Epithelial cell of proximal tubule (primary cell): ENCODE data around the gene RASA3. TPM values are rescaled to one million over a fixed set of nuclear protein-coding genes. Genes with fewer than 3 reads are reported as not detected.

Source experiments
- DNase-seq: peaks from one replicate; pipeline ENCODE4 v3.0.0-alpha.2; 2011; ENCODE audit warnings: low read depth
- H3K4me3 ChIP-seq: 2 replicates; pipeline ENCODE4 v1.5.1; 2011; ENCODE audit warnings: low read depth, mild to moderate bottlenecking, low read length
- CTCF ChIP-seq: conservative IDR thresholded peaks from 2 replicates; pipeline ENCODE4 v1.5.1; 2012; ENCODE audit warnings: low read depth, mild to moderate bottlenecking, low read length
- total RNA-seq: library from RNA; depleted of rRNA; stranded (reverse); fragments of >200 nt; gene quantifications from 2 replicates; pipeline ENCODE4 v1.2.3, GENCODE V29; 2015

The RASA3 gene
- total RNA-seq, 1 donor from 2014 or later, result 25.7 TPM

GRCh38 chr13:114088234-114088633, 44.2 kb downstream of the RASA3 start:
- no peak for DNase-seq
- H3K4me3 ChIP-seq, result no peak overlapping the region
- no peak for TF ChIP-seq CTCF

GRCh38 chr13:114087430-114087829, 45.0 kb downstream of the RASA3 start:
- no peak for TF ChIP-seq CTCF
- DNase-seq, result no peak

DNA sequence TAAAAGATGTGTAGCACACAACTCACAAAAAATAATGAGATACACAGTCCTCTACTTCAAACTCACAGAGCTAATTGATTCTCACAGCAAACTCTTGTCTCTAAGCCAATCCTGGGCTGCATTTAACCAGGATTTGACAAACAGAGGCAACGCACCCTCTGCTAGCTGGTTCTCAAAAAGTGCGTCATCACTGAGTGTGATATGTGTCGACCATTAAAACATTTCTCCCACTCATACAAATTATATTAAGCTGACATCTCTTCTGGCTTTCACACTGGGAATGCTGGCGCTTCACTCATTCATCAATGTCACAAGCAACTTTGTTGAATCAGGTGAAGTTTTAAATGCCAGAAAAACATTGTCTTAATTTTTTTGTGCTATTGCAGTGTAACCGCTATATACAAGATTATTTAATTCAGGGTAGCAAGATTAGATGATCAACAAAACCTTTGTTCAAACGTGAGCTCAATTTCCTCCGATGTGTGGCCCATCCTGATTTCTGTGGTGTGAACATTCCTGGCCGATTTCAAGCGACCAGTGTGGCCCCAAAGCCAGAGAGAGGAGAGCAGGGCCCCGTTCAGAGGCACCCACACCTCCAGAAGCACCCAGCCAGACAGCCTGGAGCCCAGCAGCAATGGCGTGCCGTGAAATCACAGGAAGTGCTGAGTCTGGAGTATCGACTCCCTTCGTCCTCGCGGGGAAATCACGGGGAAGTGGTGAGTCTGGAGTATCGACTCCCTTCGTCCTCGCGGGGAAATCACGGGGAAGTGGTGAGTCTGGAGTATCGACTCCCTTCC, 49.4 kb downstream of the RASA3 start:
- DNase-seq, result no peak
- TF ChIP-seq CTCF, result no peak
- H3K4me3 ChIP-seq, result no peak overlapping the region

More at GRCh38 chr13:114087430-114087829, 45.0 kb downstream of the RASA3 start:
- H3K4me3 ChIP-seq, result no peak overlapping the region

GRCh38 chr13:114081761-114082681, 50.4 kb downstream of the RASA3 start:
- no peak for DNase-seq
- no peak overlapping the region for H3K4me3 ChIP-seq
- no peak for TF ChIP-seq CTCF

DNA sequence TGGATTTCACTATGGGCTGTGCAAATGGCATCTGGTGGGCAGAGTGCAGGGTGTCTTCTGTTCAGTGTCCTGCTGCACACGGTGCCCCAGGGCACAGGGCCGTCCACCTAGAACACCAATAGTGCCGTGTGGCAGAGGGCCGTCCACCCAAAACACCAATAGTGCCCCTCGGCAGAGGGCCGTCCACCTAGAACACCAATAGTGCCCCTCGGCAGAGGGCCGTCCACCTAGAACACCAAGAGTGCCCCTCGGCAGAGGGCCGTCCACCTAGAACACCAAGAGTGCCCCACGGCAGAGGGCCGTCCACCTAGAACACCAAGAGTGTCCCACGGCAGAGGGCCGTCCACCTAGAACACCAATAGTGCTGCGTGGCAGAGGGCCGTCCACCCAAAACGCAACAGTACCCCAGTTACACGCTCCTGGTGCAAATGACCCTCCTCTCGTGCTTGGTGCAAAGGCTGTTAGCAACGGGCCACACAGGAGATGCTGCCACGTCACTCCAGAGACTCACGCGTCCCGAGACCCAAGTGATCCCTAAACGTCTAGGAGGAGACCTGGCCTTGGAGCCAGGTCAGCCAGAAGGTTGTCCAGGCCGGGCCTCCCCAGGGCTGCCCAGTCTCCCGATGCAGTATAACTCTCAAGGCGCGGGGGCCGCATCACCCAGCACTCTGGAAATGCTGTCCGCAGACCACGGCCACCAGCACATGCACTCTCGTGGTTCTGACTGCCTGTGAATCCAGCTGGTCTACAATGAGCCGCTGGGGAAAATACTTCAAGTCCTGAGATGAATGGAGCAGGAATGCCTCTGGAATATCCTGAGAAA, 51.5 kb downstream of the RASA3 start:
- no peak for DNase-seq
- no peak overlapping the region for H3K4me3 ChIP-seq
- no peak for TF ChIP-seq CTCF

- H3K4me3 ChIP-seq, result no peak overlapping the region
- no peak for TF ChIP-seq CTCF
- no peak for DNase-seq
Measured at GRCh38 chr13:114079601-114080536, 52.6 kb downstream of the RASA3 start.
